Astrocyte (in vitro differentiated cells and primary cell): ENCODE data around the gene SPAG9.

Source experiments
- CTCF ChIP-seq: IDR thresholded peaks from 2 replicates; pipeline ENCODE4 v1.5.1; 2011; ENCODE audit warnings: low read depth, mild to moderate bottlenecking, inconsistent platforms, low read length, moderate library complexity; ENCODE audit not compliant: insufficient read depth
- EZH2 ChIP-seq: IDR thresholded peaks from 2 replicates; pipeline ENCODE4 v1.6.1; 2012; ENCODE audit warnings: mild to moderate bottlenecking, low read length, inconsistent platforms; ENCODE audit not compliant: insufficient read depth

GRCh38 chr17:50956409-50956749, 164.3 kb downstream of the SPAG9 start:
- TF ChIP-seq CTCF (no peak), EZH2 (no peak)
